SK-N-SH (cell line): ENCODE results near the gene SPTBN2. TPM values are rescaled to one million over a fixed set of nuclear protein-coding genes. Genes with fewer than 3 reads are reported as not detected.

Source experiments
- CTCF ChIA-PET: fragments of 300-600, 350-600 bp; formaldehyde crosslinking; extraction: SDS; loops from one replicate; lab custom pipeline; 2021; lab: Yijun Ruan, JAX
- POLR2A ChIA-PET: fragments of 350-600 bp; sonication (Branson Sonifier 250); formaldehyde crosslinking; extraction: SDS; loops from one replicate; lab custom pipeline; 2020; ENCODE audit warnings: antibody characterized with exemption, inconsistent platforms; lab: Yijun Ruan, JAX
- DNase-seq: peaks from one replicate; pipeline ENCODE4 v3.0.0; 2012
- H2AFZ ChIP-seq: fragments of 200-600 bp; sonication (generic); 2 replicates; pipeline ENCODE4 v1.8.1; 2016; ENCODE audit warnings: antibody characterized with exemption, mild to moderate bottlenecking, low read depth
- H3F3A ChIP-seq: fragments of 200-600 bp; sonication (generic); replicated peaks from 2 replicates; pipeline ENCODE3; 2016; ENCODE audit warnings: antibody characterized with exemption, mild to moderate bottlenecking; ENCODE audit not compliant: insufficient read depth
- H3K27ac ChIP-seq, 2 experiments: fragments of 200-500 bp in 1 of 2; fragments of 200-600 bp in 1 of 2; sonication (Bioruptor generic) in 1 of 2; sonication (generic), shearing (Covaris generic) in 1 of 2; 2 replicates each; pipeline versions ENCODE4 v1.5.1 to v1.6.1; 2014 to 2016; ENCODE audit warnings: low read depth in 2 of 2, inconsistent platforms in 1 of 2, low read length in 1 of 2, mild to moderate bottlenecking in 1 of 2, mixed read lengths in 1 of 2
- H3K27me3 ChIP-seq: fragments of 200-600 bp; sonication (generic), shearing (Covaris generic); 2 replicates; pipeline ENCODE4 v1.6.1; 2016; ENCODE audit warnings: mixed run types; ENCODE audit not compliant: insufficient read depth
- H3K36me3 ChIP-seq, 2 experiments: fragments of 200-500 bp in 1 of 2; fragments of 200-600 bp in 1 of 2; sonication (Bioruptor generic) in 1 of 2; sonication (generic) in 1 of 2; replicated peaks in 1 of 2; 2 replicates each; pipeline versions ENCODE3 to v1.5.1; 2014 to 2016; ENCODE audit warnings: low read length in 1 of 2, mild to moderate bottlenecking in 1 of 2; ENCODE audit not compliant: insufficient read depth in 2 of 2, control insufficient read depth in 1 of 2
- H3K4me1 ChIP-seq, 2 experiments: fragments of 200-500 bp in 1 of 2; fragments of 200-600 bp in 1 of 2; sonication (Bioruptor generic) in 1 of 2; sonication (generic), shearing (Covaris generic) in 1 of 2; 2 replicates each; pipeline versions ENCODE4 v1.5.1 to v1.6.1; 2014 to 2016; ENCODE audit warnings: low read depth in 1 of 2, low read length in 1 of 2, mixed run types in 1 of 2; ENCODE audit not compliant: insufficient read depth in 2 of 2, control insufficient read depth in 1 of 2
- H3K4me2 ChIP-seq: fragments of 200-600 bp; sonication (generic), shearing (Covaris generic); 2 replicates; pipeline ENCODE4 v1.6.1; 2017; ENCODE audit warnings: mixed run types
- H3K4me3 ChIP-seq, 2 experiments: fragments of 200-500 bp in 1 of 2; fragments of 200-600 bp in 1 of 2; sonication (Bioruptor generic) in 1 of 2; sonication (generic), shearing (Covaris generic) in 1 of 2; 2 replicates each; pipeline versions ENCODE4 v1.5.1 to v1.8.1; 2014 to 2016; ENCODE audit warnings: low read depth in 2 of 2, inconsistent platforms in 1 of 2, low read length in 1 of 2, mild to moderate bottlenecking in 1 of 2, mixed read lengths in 1 of 2, moderate library complexity in 1 of 2
- H3K79me2 ChIP-seq: fragments of 200-600 bp; sonication (generic); 2 replicates; pipeline ENCODE4 v1.8.1; 2017; ENCODE audit warnings: mild to moderate bottlenecking; ENCODE audit not compliant: insufficient read depth
- H3K9ac ChIP-seq: fragments of 200-600 bp; sonication (generic); 2 replicates; pipeline ENCODE4 v1.6.1; 2017; ENCODE audit warnings: mixed run types
- H3K9me2 ChIP-seq: fragments of 200-600 bp; sonication (generic); 2 replicates; pipeline ENCODE4 v1.6.1; 2017; ENCODE audit warnings: mixed run types
- H3K9me3 ChIP-seq: fragments of 200-600 bp; sonication (generic); 2 replicates; pipeline ENCODE4 v1.6.1; 2017; ENCODE audit warnings: mixed run types, mild to moderate bottlenecking, moderate library complexity
- H4K20me1 ChIP-seq: fragments of 200-600 bp; sonication (generic); 2 replicates; pipeline ENCODE4 v1.6.1; 2017; ENCODE audit warnings: mild to moderate bottlenecking, mixed run types; ENCODE audit not compliant: insufficient read depth
- CHD2 ChIP-seq: fragments of 150-350 bp; IDR thresholded peaks from 2 replicates; pipeline ENCODE4 v1.6.1; 2018; ENCODE audit warnings: low read length; ENCODE audit not compliant: partially characterized antibody
- CTCF ChIP-seq: fragments of 200-600 bp; sonication (generic); IDR thresholded peaks from 2 replicates; pipeline ENCODE4 v1.6.1; 2017; ENCODE audit warnings: antibody characterized with exemption, mild to moderate bottlenecking, moderate library complexity
- ELF1 ChIP-seq: IDR thresholded peaks from 2 replicates; pipeline ENCODE4 v1.4.0; 2012
- EP300 ChIP-seq, 2 experiments: IDR thresholded peaks; 2 replicates each; pipeline versions ENCODE4 v1.4.0 to v1.6.1; 2012; ENCODE audit warnings: borderline replicate concordance in 1 of 2, low read depth in 1 of 2, low read length in 1 of 2
- GATA2 ChIP-seq: sonication (generic); formaldehyde crosslinking; IDR thresholded peaks from 2 replicates; pipeline ENCODE4 v1.5.0; 2020; ENCODE audit warnings: mild to moderate bottlenecking, missing genetic modification reagents
- IRF3 ChIP-seq: fragments of 150-350 bp; IDR thresholded peaks from 2 replicates; pipeline ENCODE4 v1.6.1; 2016; ENCODE audit warnings: mild to moderate bottlenecking, low read depth, low read length
- JUND ChIP-seq: IDR thresholded peaks from 2 replicates; pipeline ENCODE4 v1.4.0; 2012
- MEF2A ChIP-seq: IDR thresholded peaks from 2 replicates; pipeline ENCODE4 v1.4.0; 2012; ENCODE audit warnings: low read depth, borderline replicate concordance
- NFIC ChIP-seq: IDR thresholded peaks from 2 replicates; pipeline ENCODE4 v1.4.0; 2012; ENCODE audit warnings: borderline replicate concordance
- NRF1 ChIP-seq: IDR thresholded peaks from 2 replicates; pipeline ENCODE4 v1.6.1; 2012; ENCODE audit warnings: low read depth, mild to moderate bottlenecking, low read length
- PBX3 ChIP-seq: IDR thresholded peaks from 2 replicates; pipeline ENCODE4; 2012
- RAD21 ChIP-seq: IDR thresholded peaks from 2 replicates; pipeline ENCODE4 v1.6.1; 2012; ENCODE audit warnings: mild to moderate bottlenecking, low read length
- SIN3A ChIP-seq: IDR thresholded peaks from 2 replicates; pipeline ENCODE4 v1.6.1; 2012; ENCODE audit warnings: low read depth, mild to moderate bottlenecking, low read length, moderate library complexity, borderline replicate concordance
- TCF12 ChIP-seq: IDR thresholded peaks from 2 replicates; pipeline ENCODE4 v1.4.0; 2012
- TEAD4 ChIP-seq: IDR thresholded peaks from 2 replicates; pipeline ENCODE4 v1.4.0; 2012; ENCODE audit warnings: mild to moderate bottlenecking, borderline replicate concordance; ENCODE audit not compliant: insufficient read depth
- YY1 ChIP-seq: IDR thresholded peaks from 2 replicates; pipeline ENCODE4 v1.4.0; 2012; ENCODE audit warnings: low read depth, mild to moderate bottlenecking
- ZBTB33 ChIP-seq: IDR thresholded peaks from 2 replicates; pipeline ENCODE4 v1.4.0; 2012; ENCODE audit warnings: low read depth, borderline replicate concordance
- WGBS: methylation state at CpG from one replicate; pipeline ENCODE4 v1.1.6; 2017; ENCODE audit warnings: low lambda C conversion rate; 5-methylcytosine and 5-hydroxymethylcytosine counted together
- polyA plus RNA-seq, 3 experiments: library from polyadenylated mRNA; depleted of rRNA; stranded (reverse); fragments of >200 nt; gene quantifications; 2 replicates each; pipeline ENCODE4 v1.2.3, GENCODE V29; 2012
- TF ChIP-seq, protein P1 (sequence below): IDR thresholded peaks from 2 replicates; pipeline ENCODE4 v1.6.1; 2012; ENCODE audit warnings: mild to moderate bottlenecking, low read depth, low read length, moderate library complexity
- TF ChIP-seq, protein P2 (sequence below): IDR thresholded peaks from 2 replicates; pipeline ENCODE4 v1.4.0; 2012; ENCODE audit warnings: low read depth, borderline replicate concordance
- TF ChIP-seq, protein P3 (sequence below): IDR thresholded peaks from 2 replicates; pipeline ENCODE4 v1.4.0; 2012; ENCODE audit warnings: low read depth

Gene SPTBN2
- polyA plus RNA-seq, 1 of the 3 experiments (the other 2 are of a cell fraction), result 19.7 TPM

DNA sequence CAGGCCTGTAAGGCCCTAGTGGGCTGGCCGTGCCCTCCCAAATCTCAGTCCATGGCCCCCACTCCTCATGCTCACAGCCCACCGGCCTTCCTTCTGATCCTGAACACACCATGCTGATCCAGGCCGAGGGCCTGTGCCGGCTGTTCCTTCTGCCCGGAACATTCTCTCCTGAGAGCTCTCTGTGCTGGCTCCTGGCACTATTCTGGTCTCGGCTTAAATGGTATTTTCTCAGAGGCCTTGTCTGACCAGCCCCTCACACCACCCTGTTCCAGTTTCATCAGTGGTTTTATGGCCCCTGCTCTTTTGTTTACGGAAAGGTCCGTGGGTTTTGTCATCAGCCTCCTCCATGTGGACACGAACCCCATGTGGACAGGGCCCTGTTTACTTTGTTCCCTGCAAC, 22.0 kb downstream of the SPTBN2 start:
- Histone ChIP-seq H3K36me3 (peaks cover 0 to 12% of the 10 kb centered on the region in 2 experiments), H2AFZ (no peak overlapping the region), H3K9ac (no peak overlapping the region), H4K20me1 (no peaks in the 10 kb centered on the region), H3K9me3 (no peaks in the 10 kb centered on the region), H3F3A (no peaks in the 10 kb centered on the region), H3K27me3 (no peaks in the 10 kb centered on the region), H3K9me2 (no peaks in the 10 kb centered on the region), H3K79me2 (no peaks in the 10 kb centered on the region), H3K4me2 (no peak overlapping the region), H3K4me1 (no peaks in the 10 kb centered on the region), H3K4me3 (no peak overlapping the region), H3K27ac (no peak overlapping the region)
- ChIA-PET CTCF (interaction anchor here (1.6 kb wide), 1 partner anchor 12 kb away, joined by 4 read pairs; no protein-coding TSS in a partner anchor), POLR2A (no interaction called here)
- WGBS, result 92% methylated on average over 8 of the region's 9 CpGs
- TF ChIP-seq JUND (no peak), PBX3 (no peak), ZBTB33 (no peak), MEF2A (no peak), IRF3 (no peak), EP300 (IDR thresholded peaks at IDR 0.05; ENCODE audit: borderline replicate concordance in 1 of 2, low read depth in 1 of 2, low read length in 1 of 2) (no peak), RAD21 (no peak), CTCF (no peak), TCF12 (no peak), YY1 (no peak), NRF1 (no peak), NFIC (no peak), CHD2 (no peak), ELF1 (no peak), SIN3A (no peak), GATA2 (no peak), TEAD4 (no peak)
- TF ChIP-seq, protein P1, sequence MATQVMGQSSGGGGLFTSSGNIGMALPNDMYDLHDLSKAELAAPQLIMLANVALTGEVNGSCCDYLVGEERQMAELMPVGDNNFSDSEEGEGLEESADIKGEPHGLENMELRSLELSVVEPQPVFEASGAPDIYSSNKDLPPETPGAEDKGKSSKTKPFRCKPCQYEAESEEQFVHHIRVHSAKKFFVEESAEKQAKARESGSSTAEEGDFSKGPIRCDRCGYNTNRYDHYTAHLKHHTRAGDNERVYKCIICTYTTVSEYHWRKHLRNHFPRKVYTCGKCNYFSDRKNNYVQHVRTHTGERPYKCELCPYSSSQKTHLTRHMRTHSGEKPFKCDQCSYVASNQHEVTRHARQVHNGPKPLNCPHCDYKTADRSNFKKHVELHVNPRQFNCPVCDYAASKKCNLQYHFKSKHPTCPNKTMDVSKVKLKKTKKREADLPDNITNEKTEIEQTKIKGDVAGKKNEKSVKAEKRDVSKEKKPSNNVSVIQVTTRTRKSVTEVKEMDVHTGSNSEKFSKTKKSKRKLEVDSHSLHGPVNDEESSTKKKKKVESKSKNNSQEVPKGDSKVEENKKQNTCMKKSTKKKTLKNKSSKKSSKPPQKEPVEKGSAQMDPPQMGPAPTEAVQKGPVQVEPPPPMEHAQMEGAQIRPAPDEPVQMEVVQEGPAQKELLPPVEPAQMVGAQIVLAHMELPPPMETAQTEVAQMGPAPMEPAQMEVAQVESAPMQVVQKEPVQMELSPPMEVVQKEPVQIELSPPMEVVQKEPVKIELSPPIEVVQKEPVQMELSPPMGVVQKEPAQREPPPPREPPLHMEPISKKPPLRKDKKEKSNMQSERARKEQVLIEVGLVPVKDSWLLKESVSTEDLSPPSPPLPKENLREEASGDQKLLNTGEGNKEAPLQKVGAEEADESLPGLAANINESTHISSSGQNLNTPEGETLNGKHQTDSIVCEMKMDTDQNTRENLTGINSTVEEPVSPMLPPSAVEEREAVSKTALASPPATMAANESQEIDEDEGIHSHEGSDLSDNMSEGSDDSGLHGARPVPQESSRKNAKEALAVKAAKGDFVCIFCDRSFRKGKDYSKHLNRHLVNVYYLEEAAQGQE, result no peak
- TF ChIP-seq, protein P2, sequence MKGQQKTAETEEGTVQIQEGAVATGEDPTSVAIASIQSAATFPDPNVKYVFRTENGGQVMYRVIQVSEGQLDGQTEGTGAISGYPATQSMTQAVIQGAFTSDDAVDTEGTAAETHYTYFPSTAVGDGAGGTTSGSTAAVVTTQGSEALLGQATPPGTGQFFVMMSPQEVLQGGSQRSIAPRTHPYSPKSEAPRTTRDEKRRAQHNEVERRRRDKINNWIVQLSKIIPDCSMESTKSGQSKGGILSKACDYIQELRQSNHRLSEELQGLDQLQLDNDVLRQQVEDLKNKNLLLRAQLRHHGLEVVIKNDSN, result no peak
- TF ChIP-seq, protein P3, sequence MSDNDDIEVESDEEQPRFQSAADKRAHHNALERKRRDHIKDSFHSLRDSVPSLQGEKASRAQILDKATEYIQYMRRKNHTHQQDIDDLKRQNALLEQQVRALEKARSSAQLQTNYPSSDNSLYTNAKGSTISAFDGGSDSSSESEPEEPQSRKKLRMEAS, result no peak
- no peak for DNase-seq
